ENCODE results near the gene IFIH1.
A peak's percentile ranks its signal among the peaks of the same experiment; 100 is the strongest.

IFIH1 gene

DNA sequence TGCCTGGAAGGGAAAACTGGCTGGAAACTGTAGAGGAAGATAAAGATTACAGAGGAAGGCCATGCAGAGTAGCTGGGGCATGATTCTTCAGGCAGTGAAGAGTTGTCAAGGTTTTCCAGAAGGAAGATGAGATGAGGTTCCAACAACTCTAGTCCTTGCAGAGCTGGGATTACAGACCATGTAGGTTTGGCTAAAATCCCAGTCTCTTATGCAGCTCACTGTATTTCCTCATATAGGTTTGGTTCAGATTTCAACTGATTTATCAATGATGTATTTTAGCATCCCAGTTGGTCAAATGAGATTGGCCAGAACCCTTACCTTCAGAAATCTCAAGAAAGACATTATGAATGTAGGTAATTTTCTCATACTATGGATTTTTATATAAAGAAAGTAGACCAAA lies 91.6 kb downstream of the IFIH1 start:
- no peak for FAIRE-seq

GRCh38 chr2:162221064-162221463 lies 97.4 kb downstream of the IFIH1 start:
- peak; percentile 60 for DNase-seq (ENCODE audit: insufficient read length, low spot score)
- no peak for FAIRE-seq

More for the DNA sequence above, 91.6 kb downstream of the IFIH1 start:
- DNase-seq (ENCODE audit: insufficient read length, low spot score), result no peak

GRCh38 chr2:162220368-162220767 lies 98.1 kb downstream of the IFIH1 start:
- no peak for FAIRE-seq
- no peak for DNase-seq (ENCODE audit: insufficient read length, low spot score)

DNA sequence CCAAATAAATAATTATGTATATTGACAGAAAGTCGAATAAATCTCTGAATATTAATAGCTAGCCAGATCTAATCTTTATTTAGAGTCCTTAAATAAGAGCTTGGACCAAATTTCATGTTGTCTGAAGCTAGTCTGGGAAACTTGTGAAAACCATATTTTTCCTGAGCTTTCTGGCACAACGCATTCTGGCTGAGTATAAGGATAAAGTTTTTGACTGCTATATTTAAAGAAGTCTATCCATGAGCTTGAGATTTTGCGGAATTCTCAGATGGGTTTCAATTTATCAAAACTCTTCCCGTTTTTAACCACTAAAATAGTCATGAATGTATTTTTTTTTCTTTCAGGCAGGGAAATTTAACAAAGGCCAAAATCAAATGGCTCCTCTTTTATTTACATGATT lies 99.1 kb downstream of the IFIH1 start:
- FAIRE-seq, result no peak
- no peak for DNase-seq (ENCODE audit: insufficient read length, low spot score)

- FAIRE-seq, result no peak
- no peak for DNase-seq (ENCODE audit: insufficient read length, low spot score)
Measured at GRCh38 chr2:162217598-162217997, 100.9 kb downstream of the IFIH1 start.
